ENCODE measurements around the gene RGS12.

DNA sequence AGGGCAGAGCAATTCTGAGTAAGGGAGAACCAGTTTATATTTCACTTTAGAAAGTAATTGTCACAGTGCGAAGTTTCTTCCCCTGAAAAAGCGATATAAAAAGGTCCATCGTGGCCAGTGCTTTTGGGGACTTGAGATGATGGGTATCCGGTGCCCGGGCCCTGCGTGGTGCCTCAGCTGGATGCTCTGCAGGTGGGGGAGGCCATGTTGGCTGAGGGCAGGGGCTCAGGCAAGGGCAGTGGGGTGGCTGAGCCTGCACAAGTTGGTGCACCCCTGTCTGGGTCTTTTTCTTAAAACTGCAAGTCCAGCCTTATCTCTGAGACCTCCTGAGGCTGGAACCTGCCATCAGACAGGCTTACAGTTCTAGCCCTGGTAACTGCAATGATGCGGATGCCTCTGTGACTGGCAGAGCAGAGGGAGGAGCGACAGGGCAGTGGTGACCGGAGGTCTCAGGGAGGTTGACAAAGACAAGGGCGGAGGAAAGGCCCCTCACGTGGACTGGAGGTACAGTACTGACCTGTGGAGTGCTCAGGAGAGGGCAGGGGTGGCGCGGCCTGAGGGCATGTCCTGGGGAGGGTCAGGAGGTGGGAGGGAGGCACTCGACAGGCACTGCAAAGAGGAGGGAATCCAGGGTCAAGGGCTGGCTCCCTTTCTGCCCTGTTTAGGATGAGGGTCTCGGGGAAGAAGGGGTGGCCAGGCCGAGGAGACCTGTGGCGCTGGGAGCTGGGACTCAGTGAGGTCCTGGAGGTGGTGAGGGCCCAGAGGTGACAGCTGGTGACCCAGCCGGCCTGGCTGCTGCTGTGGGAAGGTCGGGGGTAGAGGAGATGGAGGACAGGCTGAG lies 1.8 kb downstream of the RGS12 start:
- TF ChIP-seq, protein P1, sequence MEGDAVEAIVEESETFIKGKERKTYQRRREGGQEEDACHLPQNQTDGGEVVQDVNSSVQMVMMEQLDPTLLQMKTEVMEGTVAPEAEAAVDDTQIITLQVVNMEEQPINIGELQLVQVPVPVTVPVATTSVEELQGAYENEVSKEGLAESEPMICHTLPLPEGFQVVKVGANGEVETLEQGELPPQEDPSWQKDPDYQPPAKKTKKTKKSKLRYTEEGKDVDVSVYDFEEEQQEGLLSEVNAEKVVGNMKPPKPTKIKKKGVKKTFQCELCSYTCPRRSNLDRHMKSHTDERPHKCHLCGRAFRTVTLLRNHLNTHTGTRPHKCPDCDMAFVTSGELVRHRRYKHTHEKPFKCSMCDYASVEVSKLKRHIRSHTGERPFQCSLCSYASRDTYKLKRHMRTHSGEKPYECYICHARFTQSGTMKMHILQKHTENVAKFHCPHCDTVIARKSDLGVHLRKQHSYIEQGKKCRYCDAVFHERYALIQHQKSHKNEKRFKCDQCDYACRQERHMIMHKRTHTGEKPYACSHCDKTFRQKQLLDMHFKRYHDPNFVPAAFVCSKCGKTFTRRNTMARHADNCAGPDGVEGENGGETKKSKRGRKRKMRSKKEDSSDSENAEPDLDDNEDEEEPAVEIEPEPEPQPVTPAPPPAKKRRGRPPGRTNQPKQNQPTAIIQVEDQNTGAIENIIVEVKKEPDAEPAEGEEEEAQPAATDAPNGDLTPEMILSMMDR (IDR thresholded peaks at IDR 0.05) = no peak
- TF ChIP-seq POLR2A (IDR thresholded peaks at IDR 0.05) = no peak
- no peak for TF ChIP-seq EP300 (IDR thresholded peaks at IDR 0.05)

Data from tibial nerve (tissue), 4 donors.